ENCODE measurements around the gene ZNF335.
"Not testable (repeated sequence)": the region's sequence is repeated elsewhere in the genome, so short reads cannot be mapped to it uniquely, and the experiment has no call there.

Gene ZNF335

DNA sequence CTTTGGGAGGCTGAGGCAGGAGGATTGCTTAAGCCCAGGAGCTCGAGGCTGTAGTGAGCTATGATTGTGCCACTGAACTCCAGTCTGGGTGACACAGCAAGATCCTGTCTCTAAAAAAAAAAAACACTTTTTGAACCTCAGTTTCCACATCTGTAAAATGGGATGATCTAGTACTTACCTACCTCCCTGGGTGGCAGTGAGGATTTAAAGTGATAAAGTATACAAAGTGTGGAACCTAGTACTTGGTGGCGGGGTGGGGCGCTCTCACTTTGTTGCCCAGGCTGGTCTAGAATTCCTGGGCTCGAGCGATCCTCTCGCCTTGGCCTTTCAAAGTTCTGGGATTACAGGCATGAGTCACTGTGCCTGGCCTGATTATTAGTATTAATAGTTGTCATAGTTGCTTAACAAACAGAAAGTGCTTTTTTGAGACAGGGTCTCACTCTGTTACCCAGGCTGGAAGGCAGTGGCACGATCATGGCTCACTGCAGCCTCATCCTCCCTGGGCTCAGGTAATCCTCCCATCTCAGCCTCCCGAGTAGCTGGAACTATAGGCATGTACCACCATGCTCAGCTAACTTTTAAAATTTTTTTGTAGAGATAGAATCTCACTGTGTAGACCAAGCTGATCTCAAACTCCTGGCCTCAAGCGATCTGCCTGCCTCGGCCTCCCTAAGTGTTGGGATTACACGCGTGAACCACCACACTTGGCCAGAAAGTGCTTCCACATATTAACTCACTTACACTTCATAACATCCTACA is 53.0 kb downstream of the ZNF335 start:
- no peak overlapping the region for H3K27ac ChIP-seq
- DNase-seq (ENCODE audit: low read depth, low spot score) = no peak

GRCh38 chr20:45918182-45918737 is 53.7 kb downstream of the ZNF335 start:
- no peak for DNase-seq (ENCODE audit: low read depth, low spot score)
- H3K27ac ChIP-seq = no peak overlapping the region

GRCh38 chr20:45917790-45918141 is 54.2 kb downstream of the ZNF335 start:
- no peak for DNase-seq (ENCODE audit: low read depth, low spot score)

GRCh38 chr20:45913116-45913515 is 58.9 kb downstream of the ZNF335 start:
- H3K27ac ChIP-seq = peak overlapping the region; percentile 50
- no peak for DNase-seq (ENCODE audit: low read depth, low spot score)

More at GRCh38 chr20:45917790-45918141, 54.2 kb downstream of the ZNF335 start:
- no peak overlapping the region for H3K27ac ChIP-seq

DNA sequence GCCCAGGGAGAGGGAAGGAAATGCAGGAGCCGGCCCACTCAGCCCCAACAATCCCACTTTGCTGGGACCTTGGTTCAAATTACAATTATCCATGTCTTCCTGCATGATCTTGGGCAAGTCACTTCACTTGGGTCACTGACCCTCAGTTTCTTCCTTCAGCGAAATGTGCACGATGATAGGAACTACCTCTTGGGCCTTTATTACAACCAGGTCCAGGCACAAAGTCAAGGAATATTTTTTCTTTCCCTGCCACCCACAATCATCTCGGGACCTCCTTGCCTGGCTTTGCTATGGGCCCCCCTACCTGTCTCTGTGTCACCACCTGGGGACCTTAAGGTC is 59.7 kb downstream of the ZNF335 start:
- DNase-seq (ENCODE audit: low read depth, low spot score) = no peak
- peak overlapping the region; percentile 50 for H3K27ac ChIP-seq

DNA sequence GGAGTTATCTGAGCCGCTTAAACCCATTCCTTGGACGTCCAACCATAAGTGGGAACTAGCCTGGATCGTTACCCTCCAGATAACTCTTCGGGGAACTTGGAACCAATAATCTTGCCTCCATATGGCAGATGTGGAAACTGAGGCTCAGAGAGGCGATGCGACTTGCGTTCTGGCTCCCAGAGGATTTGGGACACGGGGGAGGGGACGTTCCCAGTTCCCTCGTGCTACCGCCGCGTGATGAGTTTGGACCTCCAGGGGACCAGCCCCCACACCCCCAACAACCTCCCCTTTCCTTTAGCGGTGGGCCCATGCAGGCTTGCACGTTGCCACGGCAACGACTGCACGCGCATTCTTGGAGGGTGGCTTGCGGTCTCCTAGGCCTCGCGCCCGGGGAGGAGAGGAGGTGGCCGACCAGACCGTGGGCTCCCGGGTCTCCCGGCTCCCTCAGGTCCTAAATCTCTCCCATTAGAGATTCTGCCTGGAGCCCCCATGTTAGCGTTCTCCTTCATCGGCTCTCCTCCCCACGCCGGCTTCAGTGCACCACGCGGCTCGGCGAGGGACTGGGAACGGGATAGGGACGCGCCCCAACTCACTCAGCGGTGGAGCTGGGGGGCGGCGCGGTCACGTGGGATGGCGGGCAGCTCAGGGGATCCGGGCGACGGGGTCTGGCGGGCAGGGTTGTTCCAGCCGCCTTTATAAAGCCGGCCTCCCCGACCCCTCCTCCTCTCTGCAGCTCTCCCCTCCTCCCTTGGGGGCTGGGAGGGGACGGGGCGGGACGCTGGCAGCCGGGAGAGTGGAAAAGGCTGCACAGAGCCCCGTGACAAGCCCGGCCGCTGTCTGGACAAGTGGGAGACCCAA is 60.3 kb downstream of the ZNF335 start, which contains the start of gene PLTP:
PLTP (minus strand) TSS at position 670 of the 858 bp plus-strand sequence. CDS start 703 bp downstream, outside the sequence.
- H3K27ac ChIP-seq = peak within 1 kb of the TSS; percentile 50
- DNase-seq (ENCODE audit: low read depth, low spot score) = no peak

DNA sequence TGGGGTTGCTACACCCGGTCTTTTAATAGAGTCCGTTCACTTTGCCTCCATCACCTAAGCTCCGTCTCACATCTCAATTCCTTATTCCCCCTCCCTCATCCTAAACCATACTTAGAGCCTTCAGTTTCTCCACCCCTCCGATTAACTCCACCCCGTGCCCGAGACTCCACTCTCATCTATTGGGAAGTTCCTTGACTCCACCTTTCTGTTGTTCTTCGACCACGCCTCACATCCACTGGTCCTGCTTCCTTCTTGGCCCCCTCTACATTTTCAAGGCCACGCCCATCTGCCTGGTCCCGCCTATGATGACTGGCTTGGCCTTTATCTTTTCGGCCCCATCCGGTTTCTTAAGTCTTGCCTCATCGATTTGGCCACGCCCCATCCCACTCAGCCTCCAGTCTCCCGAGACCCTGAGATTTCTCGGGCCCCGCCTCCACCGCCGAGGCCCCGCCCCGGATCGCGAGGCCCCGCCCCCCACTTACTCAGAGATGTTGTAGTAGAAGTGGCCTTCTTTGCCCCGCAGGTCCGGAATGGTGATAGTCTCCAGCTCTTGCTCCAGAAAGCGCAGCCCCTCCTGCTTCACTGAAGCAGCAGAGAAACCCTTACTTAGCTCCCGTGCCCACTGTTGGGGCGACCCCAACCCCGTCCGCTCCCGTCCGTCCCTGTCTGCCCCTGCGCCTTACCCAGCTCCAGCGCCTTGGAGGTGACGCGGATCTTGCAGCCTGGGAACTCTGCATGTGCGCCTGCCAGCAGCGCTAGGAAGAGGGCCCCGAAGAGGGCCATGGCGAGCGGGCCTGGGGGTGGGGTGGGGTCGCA is 61.1 kb downstream of the ZNF335 start:
- DNase-seq (ENCODE audit: low read depth, low spot score) = peak; percentile 98
- H3K27ac ChIP-seq = peak overlapping the region; percentile 50

GRCh38 chr20:45909817-45910669 is 62.0 kb downstream of the ZNF335 start:
- DNase-seq (ENCODE audit: low read depth, low spot score) = no peak
- H3K27ac ChIP-seq = peak overlapping the region; percentile 50

DNA sequence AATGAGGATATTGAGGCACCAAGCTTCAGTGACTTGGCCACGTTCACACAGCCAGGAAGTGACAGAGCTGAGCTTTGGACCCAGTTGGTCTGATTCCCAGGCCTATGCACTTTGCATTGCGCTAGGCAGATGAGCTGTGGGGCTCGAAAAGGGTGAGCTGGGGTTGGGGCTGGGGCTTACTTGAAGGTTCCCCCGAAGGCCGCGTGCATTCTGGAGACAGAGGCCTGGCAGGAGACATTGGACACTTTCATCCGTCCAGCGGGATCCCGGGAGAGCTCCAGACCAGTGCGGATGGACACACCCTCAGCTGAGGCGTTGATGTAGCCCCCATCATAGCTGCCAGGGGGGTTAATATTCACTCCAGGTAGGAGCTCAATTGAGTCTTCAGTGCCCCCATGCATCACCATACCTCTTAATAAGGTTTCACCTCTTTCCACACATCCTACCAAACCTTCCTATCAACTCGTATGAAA is 62.6 kb downstream of the ZNF335 start:
- H3K27ac ChIP-seq = no peak overlapping the region
- no peak for DNase-seq (ENCODE audit: low read depth, low spot score)

GRCh38 chr20:45908084-45908483 is 63.9 kb downstream of the ZNF335 start:
- no peak overlapping the region for H3K27ac ChIP-seq
- DNase-seq (ENCODE audit: low read depth, low spot score) = no peak

DNA sequence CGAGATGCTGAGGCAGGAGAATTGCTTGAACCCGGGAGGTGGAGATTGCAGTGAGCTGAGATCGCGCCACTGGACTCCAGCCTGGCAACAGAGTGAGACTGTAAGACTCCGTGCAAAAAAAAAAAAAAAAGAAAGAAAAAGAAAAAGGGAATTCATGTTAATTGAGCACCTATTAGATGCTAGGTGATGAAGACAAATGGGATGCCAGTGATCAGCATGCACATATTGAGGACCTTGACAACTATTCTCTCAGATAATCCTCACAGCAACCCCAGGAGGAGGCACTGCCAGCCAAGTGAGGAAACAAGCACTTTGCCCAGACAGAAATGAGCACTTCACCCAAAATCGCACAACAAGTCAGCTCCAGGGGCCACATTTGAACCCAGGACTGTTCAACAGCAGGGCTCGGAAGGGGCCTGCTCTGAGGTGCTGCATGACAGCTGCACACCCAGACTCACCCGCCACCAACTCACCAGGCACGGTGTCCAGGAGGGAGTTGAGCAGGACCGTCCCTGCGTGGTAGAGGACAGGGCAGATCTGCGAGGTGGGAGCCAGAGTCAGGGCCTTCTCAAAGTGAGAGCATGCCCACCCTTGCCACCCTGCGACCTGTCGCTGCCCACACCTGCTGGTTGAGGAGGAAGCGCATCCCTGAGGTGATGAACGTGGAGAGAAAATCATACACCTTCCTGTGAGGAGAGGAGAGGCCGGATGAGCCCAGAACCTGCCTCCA is 64.6 kb downstream of the ZNF335 start:
- no peak for DNase-seq (ENCODE audit: low read depth, low spot score)
- H3K27ac ChIP-seq = no peak overlapping the region

GRCh38 chr20:45905505-45906079 is 66.4 kb downstream of the ZNF335 start:
- peak; percentile 36 for DNase-seq (ENCODE audit: low read depth, low spot score)
- H3K27ac ChIP-seq = peak overlapping the region; percentile 49

DNA sequence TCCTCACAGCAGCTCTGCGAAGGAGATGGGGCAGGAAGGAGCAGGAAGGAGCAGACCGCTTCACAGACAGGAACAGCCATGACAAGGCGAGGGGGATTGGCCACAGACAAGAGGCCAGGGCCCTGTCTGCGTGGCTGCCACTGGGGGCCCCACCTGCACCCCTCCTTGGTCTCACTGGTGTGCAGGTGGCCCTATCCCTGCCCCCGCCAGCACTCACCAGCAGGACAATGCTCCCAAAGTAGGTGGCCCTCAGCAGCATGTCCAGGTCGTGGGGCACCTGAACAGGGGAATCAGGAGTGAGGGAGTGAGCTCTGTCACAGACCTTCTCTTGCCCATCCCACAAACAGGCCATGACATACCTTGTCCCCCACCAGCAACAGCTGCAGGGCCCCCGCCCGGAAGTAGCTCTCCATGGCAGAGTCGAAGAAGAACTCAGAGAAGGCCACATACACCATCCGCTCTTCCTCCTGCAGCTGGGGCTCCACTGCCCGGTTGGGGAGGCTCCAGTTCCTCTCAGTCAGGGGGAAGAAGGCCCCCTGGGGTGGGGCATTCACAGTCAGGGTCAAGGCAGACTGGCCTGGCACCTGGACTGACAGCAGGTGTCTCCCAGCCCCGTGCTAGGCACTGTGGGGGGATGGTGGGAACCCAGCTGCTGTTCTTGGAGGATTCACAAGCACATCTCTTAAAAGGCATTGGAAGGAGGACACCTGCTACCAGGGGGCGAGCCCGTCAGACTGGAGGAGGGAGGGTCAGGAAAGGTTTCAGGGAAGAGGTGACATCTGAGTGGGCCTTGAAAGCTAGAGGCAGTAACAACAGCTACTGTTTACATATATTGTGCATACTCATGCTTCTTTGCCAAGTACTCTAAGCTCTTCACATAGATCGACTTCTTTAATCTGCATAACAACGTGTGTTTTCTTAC is 67.2 kb downstream of the ZNF335 start:
- H3K27ac ChIP-seq = peak overlapping the region; percentile 49
- no peak for DNase-seq (ENCODE audit: low read depth, low spot score)

DNA sequence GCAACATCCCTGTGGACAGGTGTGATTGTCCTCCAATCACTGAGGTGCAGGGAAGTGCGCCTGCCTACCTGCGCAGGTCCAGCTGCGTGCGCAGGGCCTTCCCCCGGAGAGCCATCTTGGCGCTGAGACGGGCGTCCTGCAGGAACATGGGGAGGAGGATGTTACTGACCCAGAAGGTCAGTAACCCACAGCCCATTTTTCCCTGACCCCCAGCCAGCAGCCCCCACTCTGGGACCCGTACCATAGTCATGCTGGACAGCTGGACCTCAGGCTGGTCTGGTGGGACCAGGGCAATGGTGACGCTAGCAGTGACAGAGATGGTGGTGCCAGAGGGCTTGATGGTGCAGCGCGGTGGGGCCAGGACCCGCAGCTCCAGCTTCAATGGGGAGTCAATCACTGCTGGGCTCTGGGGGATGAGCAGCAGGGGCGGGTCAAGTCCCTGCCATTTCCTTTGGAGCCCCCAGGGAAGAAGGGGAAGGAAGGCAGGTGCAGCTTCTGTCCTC is 69.8 kb downstream of the ZNF335 start:
- DNase-seq (ENCODE audit: low read depth, low spot score) = no peak
- no peak overlapping the region for H3K27ac ChIP-seq

- not testable (repeated sequence) for H3K27ac ChIP-seq; DNase-seq (ENCODE audit: low read depth, low spot score)
Measured at GRCh38 chr20:45901332-45901731, 70.7 kb downstream of the ZNF335 start.

GRCh38 chr20:45899046-45899835 is 72.8 kb downstream of the ZNF335 start:
- H3K27ac ChIP-seq = no peak overlapping the region
- DNase-seq (ENCODE audit: low read depth, low spot score) = no peak

Measured in epithelial cell of prostate (primary cell).